Transverse colon (tissue), 4 donors: ENCODE results near the gene SLC39A6.
"Not testable (repeated sequence)": the region's sequence is repeated elsewhere in the genome, so short reads cannot be mapped to it uniquely, and the experiment has no call there.

Experiments used
- CTCF ChIP-seq, 5 experiments: fragments of 200-600 bp in 3 of 5; fragments of 450-650 bp in 2 of 5; sonication (generic) in 3 of 5; IDR thresholded peaks; 1 replicate in 2 of 5; 2 replicates in 3 of 5; pipeline ENCODE4 v1.5.1; 2016 to 2017; ENCODE audit warnings: antibody characterized with exemption in 5 of 5, inconsistent platforms in 3 of 5, mild to moderate bottlenecking in 2 of 5, moderate library complexity in 1 of 5
- EP300 ChIP-seq: sonication (generic); formaldehyde crosslinking; IDR thresholded peaks from one replicate; pipeline ENCODE4 v1.6.1; 2017; ENCODE audit warnings: antibody characterized with exemption, low read depth
- POLR2A ChIP-seq: fragments of 450-650 bp; IDR thresholded peaks from one replicate; pipeline ENCODE4 v1.6.1; 2016; ENCODE audit warnings: antibody characterized with exemption, mild to moderate bottlenecking, moderate library complexity
- POLR2AphosphoS5 ChIP-seq, 3 donors: sonication (generic); formaldehyde crosslinking; IDR thresholded peaks; one replicate each; pipeline ENCODE4 v1.6.1; 2016; ENCODE audit warnings: antibody characterized with exemption in 3 of 3

DNA sequence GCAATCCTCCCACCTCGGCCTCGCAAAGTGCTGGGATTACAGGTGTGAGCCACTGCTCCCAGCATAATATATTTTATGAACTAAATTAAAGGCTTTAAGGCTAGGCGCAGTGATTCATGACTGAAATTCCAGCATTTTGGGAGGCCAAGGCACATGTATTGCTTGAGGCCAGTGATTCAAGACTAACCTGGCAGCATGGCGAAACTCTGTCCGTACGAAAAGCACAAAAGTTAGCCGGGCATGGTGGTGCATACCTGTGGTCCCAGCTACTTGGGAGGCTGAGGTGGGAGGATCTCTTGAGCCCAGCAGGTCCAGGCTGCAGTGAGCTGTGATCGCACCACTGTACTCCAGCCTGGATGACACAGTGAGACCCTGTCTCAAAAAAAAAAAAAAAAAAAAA lies 56.7 kb downstream of the SLC39A6 start:
- not testable (repeated sequence) for TF ChIP-seq EP300; POLR2A; POLR2AphosphoS5 (IDR thresholded peaks at IDR 0.05); CTCF (IDR thresholded peaks at IDR 0.05)
